ENCODE data around the gene TBL1X. TPM values are rescaled to one million over a fixed set of nuclear protein-coding genes. Genes with fewer than 3 reads are reported as not detected.

Gene TBL1X
- total RNA-seq, 1 donor from 2014 or later, result 21.4 TPM

DNA sequence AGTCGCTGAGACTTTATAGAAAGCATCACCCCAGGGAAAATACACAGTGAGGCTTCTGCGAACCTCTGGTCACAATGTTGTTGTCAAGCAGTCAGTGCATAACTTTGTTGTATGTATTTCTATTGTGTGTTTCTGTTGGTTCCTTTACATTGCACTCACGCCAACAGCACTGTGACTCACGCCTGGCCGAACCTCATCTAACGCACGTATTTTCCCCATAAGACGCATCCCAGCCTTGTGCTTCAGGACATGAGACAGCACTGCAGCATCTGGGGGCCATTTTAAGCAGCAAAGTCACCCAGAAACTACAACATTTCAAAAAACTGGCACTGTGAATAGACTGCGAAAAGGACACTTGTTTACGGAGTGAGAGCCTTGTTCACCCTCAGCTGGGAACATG, 30.6 kb downstream of the TBL1X start:
- TF ChIP-seq, protein P1, sequence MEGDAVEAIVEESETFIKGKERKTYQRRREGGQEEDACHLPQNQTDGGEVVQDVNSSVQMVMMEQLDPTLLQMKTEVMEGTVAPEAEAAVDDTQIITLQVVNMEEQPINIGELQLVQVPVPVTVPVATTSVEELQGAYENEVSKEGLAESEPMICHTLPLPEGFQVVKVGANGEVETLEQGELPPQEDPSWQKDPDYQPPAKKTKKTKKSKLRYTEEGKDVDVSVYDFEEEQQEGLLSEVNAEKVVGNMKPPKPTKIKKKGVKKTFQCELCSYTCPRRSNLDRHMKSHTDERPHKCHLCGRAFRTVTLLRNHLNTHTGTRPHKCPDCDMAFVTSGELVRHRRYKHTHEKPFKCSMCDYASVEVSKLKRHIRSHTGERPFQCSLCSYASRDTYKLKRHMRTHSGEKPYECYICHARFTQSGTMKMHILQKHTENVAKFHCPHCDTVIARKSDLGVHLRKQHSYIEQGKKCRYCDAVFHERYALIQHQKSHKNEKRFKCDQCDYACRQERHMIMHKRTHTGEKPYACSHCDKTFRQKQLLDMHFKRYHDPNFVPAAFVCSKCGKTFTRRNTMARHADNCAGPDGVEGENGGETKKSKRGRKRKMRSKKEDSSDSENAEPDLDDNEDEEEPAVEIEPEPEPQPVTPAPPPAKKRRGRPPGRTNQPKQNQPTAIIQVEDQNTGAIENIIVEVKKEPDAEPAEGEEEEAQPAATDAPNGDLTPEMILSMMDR (IDR thresholded peaks at IDR 0.05), result no peak
- no peaks in the 10 kb centered on the region for H3K4me1 Mint-ChIP-seq (ENCODE audit: low read depth)
- H3K36me3 Mint-ChIP-seq (ENCODE audit: low read depth), result peaks cover 3% of the 10 kb centered on the region
- no peak overlapping the region for H3K27ac Mint-ChIP-seq (ENCODE audit: unreplicated experiment)
- DNase-seq (ENCODE audit: low spot score), result no peak
- H3K4me3 Mint-ChIP-seq (ENCODE audit: unreplicated experiment), result no peak overlapping the region
- H3K9me3 Mint-ChIP-seq (ENCODE audit: low read depth), result peaks cover 13% of the 10 kb centered on the region
- H3K27me3 Mint-ChIP-seq (ENCODE audit: low read depth), result no peaks in the 10 kb centered on the region

DNA sequence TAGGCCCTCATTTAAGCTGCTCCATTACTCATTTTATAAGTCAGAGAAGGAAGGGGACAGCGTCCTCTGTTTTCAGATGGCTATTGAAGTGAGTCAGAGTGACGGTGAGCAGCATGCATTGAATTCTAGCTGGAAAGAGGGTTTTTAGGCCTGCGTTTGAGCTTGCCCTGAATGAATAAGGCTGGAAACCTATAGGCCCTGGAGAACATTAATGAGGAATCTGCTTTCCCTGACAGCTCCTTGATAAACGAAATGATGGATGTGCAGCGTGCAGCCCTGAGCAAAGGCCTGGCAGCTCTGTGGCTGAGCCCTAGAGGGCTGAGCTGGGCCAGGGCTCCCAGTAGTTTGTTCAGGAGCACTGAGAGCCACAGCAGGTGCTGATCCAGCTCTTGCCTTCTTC, 33.4 kb downstream of the TBL1X start:
- Mint-ChIP-seq H3K27me3 (ENCODE audit: low read depth) (no peaks in the 10 kb centered on the region), H3K9me3 (ENCODE audit: low read depth) (peaks cover 12% of the 10 kb centered on the region), H3K4me3 (ENCODE audit: unreplicated experiment) (no peak overlapping the region), H3K36me3 (ENCODE audit: low read depth) (peaks cover 3% of the 10 kb centered on the region), H3K4me1 (ENCODE audit: low read depth) (no peaks in the 10 kb centered on the region), H3K27ac (ENCODE audit: unreplicated experiment) (no peak overlapping the region)
- TF ChIP-seq, protein P1 (IDR thresholded peaks at IDR 0.05), result no peak
- no peak for DNase-seq (ENCODE audit: low spot score)

- Mint-ChIP-seq H3K4me1 (ENCODE audit: low read depth) (no peaks in the 10 kb centered on the region), H3K4me3 (ENCODE audit: unreplicated experiment) (no peak overlapping the region), H3K27me3 (ENCODE audit: low read depth) (no peaks in the 10 kb centered on the region), H3K36me3 (ENCODE audit: low read depth) (peaks cover 13% of the 10 kb centered on the region), H3K27ac (ENCODE audit: unreplicated experiment) (no peak overlapping the region), H3K9me3 (ENCODE audit: low read depth) (peaks cover 26% of the 10 kb centered on the region)
- TF ChIP-seq, protein P1 (IDR thresholded peaks at IDR 0.05), result no peak
- DNase-seq (ENCODE audit: low spot score), result no peak
These were observed 35.7 kb downstream of the TBL1X start for GRCh38 chrX:9500584-9500983.

- TF ChIP-seq, protein P1 (IDR thresholded peaks at IDR 0.05), result no peak
- no peaks in the 10 kb centered on the region for H3K27me3 Mint-ChIP-seq (ENCODE audit: low read depth)
- H3K9me3 Mint-ChIP-seq (ENCODE audit: low read depth), result peaks cover 33% of the 10 kb centered on the region
- peaks cover 10% of the 10 kb centered on the region for H3K36me3 Mint-ChIP-seq (ENCODE audit: low read depth)
- no peak overlapping the region for H3K27ac Mint-ChIP-seq (ENCODE audit: unreplicated experiment)
- no peak for DNase-seq (ENCODE audit: low spot score)
- no peaks in the 10 kb centered on the region for H3K4me1 Mint-ChIP-seq (ENCODE audit: low read depth)
- no peak overlapping the region for H3K4me3 Mint-ChIP-seq (ENCODE audit: unreplicated experiment)
These were observed 36.5 kb downstream of the TBL1X start for GRCh38 chrX:9501362-9501761.

GRCh38 chrX:9503261-9503660, 38.4 kb downstream of the TBL1X start:
- H3K4me3 Mint-ChIP-seq (ENCODE audit: unreplicated experiment), result no peak overlapping the region
- DNase-seq (ENCODE audit: low spot score), result no peak
- H3K27me3 Mint-ChIP-seq (ENCODE audit: low read depth), result no peaks in the 10 kb centered on the region
- no peak overlapping the region for H3K27ac Mint-ChIP-seq (ENCODE audit: unreplicated experiment)
- H3K4me1 Mint-ChIP-seq (ENCODE audit: low read depth), result no peaks in the 10 kb centered on the region
- H3K36me3 Mint-ChIP-seq (ENCODE audit: low read depth), result peaks cover 10% of the 10 kb centered on the region
- TF ChIP-seq, protein P1 (IDR thresholded peaks at IDR 0.05), result no peak
- peaks cover 46% of the 10 kb centered on the region for H3K9me3 Mint-ChIP-seq (ENCODE audit: low read depth)

Measured in chondrocyte (in vitro differentiated cells).